HepG2 (cell line): ENCODE results near the gene LOXL3. TPM values are rescaled to one million over a fixed set of nuclear protein-coding genes. Genes with fewer than 3 reads are reported as not detected.

Experiments used
- CENPBD1 ChIP-seq: sonication (generic); formaldehyde crosslinking; IDR thresholded peaks from 2 replicates; pipeline ENCODE4 v1.8.0; 2022; ENCODE audit warnings: missing genetic modification reagents, low read depth, mild to moderate bottlenecking, borderline replicate concordance
- DZIP1 ChIP-seq: sonication (generic); formaldehyde crosslinking; IDR thresholded peaks from 2 replicates; pipeline ENCODE4 v1.5.0; 2020; ENCODE audit warnings: mild to moderate bottlenecking, missing genetic modification reagents
- FOSL1 ChIP-seq: sonication (generic); formaldehyde crosslinking; IDR thresholded peaks from 2 replicates; pipeline ENCODE4 v1.9.0; 2021; ENCODE audit warnings: missing genetic modification reagents, borderline replicate concordance
- FOXK1 ChIP-seq: sonication (generic); formaldehyde crosslinking; IDR thresholded peaks from 2 replicates; pipeline ENCODE4 v1.4.0; 2020; ENCODE audit warnings: low read depth, missing genetic modification reagents, borderline replicate concordance
- GATA4 ChIP-seq: sonication (generic); IDR thresholded peaks from 2 replicates; pipeline ENCODE4 v1.6.1; 2016; ENCODE audit warnings: antibody characterized with exemption, low read depth, borderline replicate concordance
- IKZF5 ChIP-seq: IDR thresholded peaks from 2 replicates; pipeline ENCODE4 v1.6.1; 2018; ENCODE audit warnings: missing genetic modification reagents, mild to moderate bottlenecking, missing compliant biosample characterization
- MED13 ChIP-seq: sonication (generic); formaldehyde crosslinking; IDR thresholded peaks from 2 replicates; pipeline ENCODE4 v1.5.0; 2020; ENCODE audit warnings: missing genetic modification reagents
- MTF2 ChIP-seq: sonication (generic); formaldehyde crosslinking; IDR thresholded peaks from 2 replicates; pipeline ENCODE4 v1.5.0; 2020; ENCODE audit warnings: missing genetic modification reagents, borderline replicate concordance
- NFATC3 ChIP-seq: sonication (generic); formaldehyde crosslinking; IDR thresholded peaks from 2 replicates; pipeline ENCODE4 v1.5.1; 2020; ENCODE audit warnings: mild to moderate bottlenecking, missing genetic modification reagents
- NPAS2 ChIP-seq: sonication (generic); formaldehyde crosslinking; IDR thresholded peaks from 2 replicates; pipeline ENCODE4 v1.8.0; 2022; ENCODE audit warnings: mild to moderate bottlenecking, missing genetic modification reagents, borderline replicate concordance
- POGZ ChIP-seq: sonication (generic); formaldehyde crosslinking; IDR thresholded peaks from 2 replicates; pipeline ENCODE4 v1.4.0; 2020; ENCODE audit warnings: mild to moderate bottlenecking, missing genetic modification reagents
- RBAK ChIP-seq: sonication (generic); formaldehyde crosslinking; IDR thresholded peaks from 2 replicates; pipeline ENCODE4 v1.5.1; 2020; ENCODE audit warnings: mild to moderate bottlenecking, missing genetic modification reagents
- SRF ChIP-seq: IDR thresholded peaks from 2 replicates; pipeline ENCODE4 v1.6.1; 2011; ENCODE audit warnings: mild to moderate bottlenecking, low read depth, low read length, moderate library complexity
- ZBTB26 ChIP-seq: IDR thresholded peaks from 2 replicates; pipeline ENCODE4 v1.6.1; 2016; ENCODE audit warnings: missing compliant biosample characterization, missing genetic modification reagents, borderline replicate concordance
- ZBTB3 ChIP-seq: sonication (generic); formaldehyde crosslinking; IDR thresholded peaks from 2 replicates; pipeline ENCODE4 v1.4.0; 2020; ENCODE audit warnings: low read depth, mild to moderate bottlenecking, moderate library complexity, missing genetic modification reagents, borderline replicate concordance
- ZMAT5 ChIP-seq: sonication (generic); formaldehyde crosslinking; IDR thresholded peaks from 2 replicates; pipeline ENCODE4 v1.5.0; 2020; ENCODE audit warnings: mild to moderate bottlenecking, low read depth, missing genetic modification reagents, borderline replicate concordance
- ZNF317 ChIP-seq: sonication (generic); formaldehyde crosslinking; IDR thresholded peaks from 2 replicates; pipeline ENCODE4 v1.5.0; 2020; ENCODE audit warnings: mild to moderate bottlenecking, missing genetic modification reagents
- ZNF501 ChIP-seq: sonication (generic); formaldehyde crosslinking; IDR thresholded peaks from 2 replicates; pipeline ENCODE4 v1.5.1; 2020; ENCODE audit warnings: mild to moderate bottlenecking, moderate library complexity, missing genetic modification reagents
- ZNF615 ChIP-seq: sonication (generic); formaldehyde crosslinking; IDR thresholded peaks from 2 replicates; pipeline ENCODE4 v1.5.0; 2020; ENCODE audit warnings: mild to moderate bottlenecking, missing genetic modification reagents, borderline replicate concordance
- ZNF713 ChIP-seq: sonication (generic); formaldehyde crosslinking; IDR thresholded peaks from 2 replicates; pipeline ENCODE4 v1.4.0; 2020; ENCODE audit warnings: mild to moderate bottlenecking, missing genetic modification reagents
- ZSCAN29 ChIP-seq: sonication (generic); formaldehyde crosslinking; conservative IDR thresholded peaks from 2 replicates; pipeline ENCODE4 v1.4.0; 2020; ENCODE audit warnings: mild to moderate bottlenecking, missing genetic modification reagents
- polyA plus RNA-seq, 8 experiments: library from polyadenylated mRNA; depleted of rRNA in 3 of 8; stranded (reverse) in 7 of 8; unstranded in 1 of 8; fragments of >200 nt; fragmentation: Illumina TruSeq in 4 of 8; extraction: Trizol in 4 of 8; gene quantifications; 2 replicates each; pipeline versions ENCODE4 v1.2.1 to v1.2.3, GENCODE V29; 2011 to 2016; ENCODE audit warnings: low read depth in 4 of 8, missing spikeins in 1 of 8, mixed read lengths in 1 of 8; ENCODE audit not compliant: insufficient read depth in 1 of 8
- total RNA-seq, 5 experiments: library from RNA; depleted of rRNA; stranded (reverse); fragments of >200 nt; fragmentation: Illumina TruSeq; extraction: Trizol; gene quantifications; 2 replicates each; pipeline ENCODE4 v1.2.3, GENCODE V29; 2016; ENCODE audit warnings: low read depth in 1 of 5

Gene LOXL3
- total and polyA plus RNA-seq, 2 of the 13 experiments (the other 11 are each of a cell fraction or from before 2014, with no cell fraction given) = 0.55 to 6.5 TPM

GRCh38 chr2:74482801-74483674 lies 70.7 kb downstream of the LOXL3 start, which contains the start of the genes CCDC142 and TTC31 (continued):
- TF ChIP-seq GATA4 = peak; percentile 20; the same call in 1 of the 2 replicates
- TF ChIP-seq NFATC3 (CRISPR knock-in tag) = peak; percentile 81; the same call in 1 of the 2 replicates
- 0 out of 2 replicates have a peak, but pooled peaks have one; percentile 42 for TF ChIP-seq ZSCAN29 (CRISPR knock-in tag)
- peak; percentile 90 for TF ChIP-seq IKZF5 (CRISPR knock-in tag)
- TF ChIP-seq ZNF501 (CRISPR knock-in tag) = peak; percentile 99
- peak; percentile 96 for TF ChIP-seq CENPBD1
- TF ChIP-seq ZBTB3 (CRISPR knock-in tag) = 0 out of 2 replicates have a peak, but pooled peaks have one; percentile 68
- TF ChIP-seq POGZ (CRISPR knock-in tag) = no peak; the same call in 1 of the 2 replicates
- peak; percentile 90; the same call in 1 of the 2 replicates for TF ChIP-seq NPAS2 (CRISPR knock-in tag)
- peak; percentile 39; the same call in 1 of the 2 replicates for TF ChIP-seq SRF
- TF ChIP-seq ZMAT5 (CRISPR knock-in tag) = no peak
- peak; percentile 93; the same call in 1 of the 2 replicates for TF ChIP-seq FOXK1 (CRISPR knock-in tag)
- TF ChIP-seq ZNF713 = 0 out of 2 replicates have a peak, but pooled peaks have one; percentile 28
- no peak for TF ChIP-seq FOSL1 (CRISPR knock-in tag)
- peak; percentile 43; the same call in 1 of the 2 replicates for TF ChIP-seq MED13 (CRISPR knock-in tag)
- TF ChIP-seq RBAK (CRISPR knock-in tag) = no peak
- TF ChIP-seq ZNF615 = no peak
- no peak; the same call in 1 of the 2 replicates for TF ChIP-seq ZBTB26
- TF ChIP-seq DZIP1 (CRISPR knock-in tag) = no peak
- peak; percentile 82 for TF ChIP-seq MTF2
- peak; percentile 71 for TF ChIP-seq ZNF317 (CRISPR knock-in tag)
